PC-9 (cell line): ENCODE measurements around the gene TSGA10. TPM values are rescaled to one million over a fixed set of nuclear protein-coding genes. Genes with fewer than 3 reads are reported as not detected.
A peak's percentile ranks its signal among the peaks of the same experiment; 100 is the strongest.

Source experiments
- BruUV-seq: library from RNA; stranded (reverse); fragments of 400-500 nt; replicated peaks from 2 replicates; lab custom pipeline; 2021; lab: Mats Ljungman, UMichigan
- CTCF ChIA-PET: fragments of 300-600 bp; sonication (Branson Sonifier 250); formaldehyde crosslinking; loops from one replicate; lab custom pipeline; 2022; ENCODE audit warnings: antibody characterized with exemption; lab: Charles Lee
- POLR2A ChIA-PET: fragments of 300-600 bp; sonication (Branson Sonifier 250); formaldehyde crosslinking; loops from one replicate; lab custom pipeline; 2022; ENCODE audit warnings: antibody characterized with exemption; ENCODE audit not compliant: unreplicated experiment; lab: Charles Lee
- DNase-seq, 2 experiments: peaks; one replicate each; pipeline versions ENCODE4 v3.0.0 to v3.0.0-alpha.2; 2015 to 2022; ENCODE audit warnings: mixed read lengths in 1 of 2
- H2AFZ ChIP-seq: fragments of 200-600 bp; sonication (generic); 2 replicates; pipeline ENCODE4 v1.8.1; 2017; ENCODE audit warnings: antibody characterized with exemption
- H3F3A ChIP-seq: fragments of 200-600 bp; sonication (generic); 2 replicates; pipeline ENCODE4 v1.8.1; 2017; ENCODE audit warnings: antibody characterized with exemption, mild to moderate bottlenecking, low read depth; ENCODE audit not compliant: insufficient read depth
- H3K27ac ChIP-seq: fragments of 200-600 bp; sonication (generic); 2 replicates; pipeline ENCODE4 v1.6.1; 2016; ENCODE audit warnings: mixed run types
- H3K27me3 ChIP-seq: fragments of 200-600 bp; sonication (generic); 2 replicates; pipeline ENCODE4 v1.6.1; 2016; ENCODE audit warnings: low read depth, mixed run types; ENCODE audit not compliant: insufficient read depth
- H3K36me3 ChIP-seq: fragments of 200-600 bp; sonication (generic); 2 replicates; pipeline ENCODE4 v1.6.1; 2016; ENCODE audit warnings: low read depth, mixed run types
- H3K4me1 ChIP-seq: fragments of 200-600 bp; sonication (generic); replicated peaks from 2 replicates; pipeline ENCODE4 v1.6.1; 2016; ENCODE audit warnings: mixed run types; ENCODE audit not compliant: insufficient read depth
- H3K4me2 ChIP-seq: fragments of 200-600 bp; sonication (generic); 2 replicates; pipeline ENCODE4 v1.6.1; 2017; ENCODE audit warnings: mixed run types
- H3K4me3 ChIP-seq: fragments of 200-600 bp; sonication (generic); 2 replicates; pipeline ENCODE4 v1.6.1; 2016; ENCODE audit warnings: mixed run types
- H3K79me2 ChIP-seq: fragments of 200-600 bp; sonication (generic); 2 replicates; pipeline ENCODE4 v1.6.1; 2017; ENCODE audit warnings: low read depth, mixed run types
- H3K9me2 ChIP-seq: fragments of 200-600 bp; sonication (generic); 2 replicates; pipeline ENCODE4 v1.8.1; 2017; ENCODE audit warnings: mild to moderate bottlenecking; ENCODE audit not compliant: insufficient read depth
- H3K9me3 ChIP-seq: fragments of 200-600 bp; sonication (generic); 2 replicates; pipeline ENCODE4 v1.8.1; 2016; ENCODE audit warnings: low read depth; ENCODE audit not compliant: insufficient read depth
- H4K20me1 ChIP-seq: fragments of 200-600 bp; sonication (generic); 2 replicates; pipeline ENCODE4 v1.8.1; 2017; ENCODE audit not compliant: insufficient read depth
- CTCF ChIP-seq: fragments of 200-600 bp; sonication (generic); conservative IDR thresholded peaks from 2 replicates; pipeline ENCODE4 v1.6.1; 2017; ENCODE audit warnings: mixed run types, antibody characterized with exemption, mild to moderate bottlenecking, moderate library complexity
- EZH2 ChIP-seq: fragments of 200-600 bp; sonication (generic); IDR thresholded peaks from 2 replicates; pipeline ENCODE4 v1.8.0; 2017; ENCODE audit warnings: antibody characterized with exemption, low read depth
- intact Hi-C: fragments of 100-400 bp; cut with micrococcal nuclease; formaldehyde crosslinking; loops from one replicate; pipeline ENCODE4 v1.10.0; 2022; ENCODE audit not compliant: unreplicated experiment
- total RNA-seq: library from RNA; stranded (reverse); gene quantifications from 2 replicates; pipeline ENCODE4 v1.2.3, GENCODE V29; 2021

Gene TSGA10
- total RNA-seq, 1 experiment from 2014 or later: 14.9 TPM

GRCh38 chr2:99127981-99128380 is 26.8 kb downstream of the TSGA10 start:
- no peak for DNase-seq
- H3K79me2 ChIP-seq: no peaks in the 10 kb centered on the region
- no peaks in the 10 kb centered on the region for H3K27me3 ChIP-seq
- no peaks in the 10 kb centered on the region for H3K4me1 ChIP-seq
- no TSS peak for BruUV-seq
- intact Hi-C loops: no loop called here
- peaks cover 48% of the 10 kb centered on the region for H3K9me3 ChIP-seq
- ChIA-PET CTCF (no interaction called here), POLR2A (no interaction called here)
- H3K4me3 ChIP-seq: no peak overlapping the region
- H3K27ac ChIP-seq: no peak overlapping the region
- H4K20me1 ChIP-seq: no peaks in the 10 kb centered on the region
- no peaks in the 10 kb centered on the region for H3K9me2 ChIP-seq
- no peaks in the 10 kb centered on the region for H3K36me3 ChIP-seq
- H3F3A ChIP-seq: no peaks in the 10 kb centered on the region
- H3K4me2 ChIP-seq: no peak overlapping the region
- TF ChIP-seq EZH2 (no peak), CTCF (no peak)
- H2AFZ ChIP-seq: no peak overlapping the region

GRCh38 chr2:99112617-99113016 is 42.1 kb downstream of the TSGA10 start:
- no peak for DNase-seq
- BruUV-seq: no TSS peak
- Histone ChIP-seq H4K20me1 (no peaks in the 10 kb centered on the region), H3K4me1 (no peaks in the 10 kb centered on the region), H3K27me3 (no peaks in the 10 kb centered on the region), H3K9me3 (no peaks in the 10 kb centered on the region), H3K27ac (no peak overlapping the region), H3K4me3 (no peak overlapping the region), H3K4me2 (no peak overlapping the region), H3K36me3 (no peaks in the 10 kb centered on the region), H2AFZ (no peak overlapping the region), H3K9me2 (no peaks in the 10 kb centered on the region; the same call in 1 of the 2 replicates), H3K79me2 (no peaks in the 10 kb centered on the region), H3F3A (no peaks in the 10 kb centered on the region)
- ChIA-PET POLR2A (no interaction called here), CTCF (no interaction called here)
- TF ChIP-seq EZH2 (no peak), CTCF (no peak)
- intact Hi-C loops: no loop called here

GRCh38 chr2:99111945-99112344 is 42.8 kb downstream of the TSGA10 start:
- no peaks in the 10 kb centered on the region for H4K20me1 ChIP-seq
- intact Hi-C loops: no loop called here
- no TSS peak for BruUV-seq
- POLR2A ChIA-PET: no interaction called here
- H2AFZ ChIP-seq: no peak overlapping the region
- CTCF ChIA-PET: no interaction called here
- H3K9me2 ChIP-seq: no peaks in the 10 kb centered on the region; the same call in 1 of the 2 replicates
- H3K27ac ChIP-seq: no peak overlapping the region
- H3K4me3 ChIP-seq: no peak overlapping the region
- no peaks in the 10 kb centered on the region for H3K36me3 ChIP-seq
- peak in 1 of 2 experiments; percentile 21 for DNase-seq
- H3K4me2 ChIP-seq: no peak overlapping the region
- H3F3A ChIP-seq: no peaks in the 10 kb centered on the region
- no peaks in the 10 kb centered on the region for H3K9me3 ChIP-seq
- H3K4me1 ChIP-seq: no peaks in the 10 kb centered on the region
- H3K27me3 ChIP-seq: no peaks in the 10 kb centered on the region
- TF ChIP-seq EZH2 (no peak), CTCF (no peak)
- no peaks in the 10 kb centered on the region for H3K79me2 ChIP-seq
